H9 (cell line): ENCODE data around the gene LDLRAD4. TPM values are rescaled to one million over a fixed set of nuclear protein-coding genes. Genes with fewer than 3 reads are reported as not detected.

Experiments
- DNase-seq: peaks from one replicate; pipeline ENCODE4 v3.0.0-alpha.2; 2017
- H2AFZ ChIP-seq: one replicate; pipeline ENCODE4 v1.6.1; 2013; ENCODE audit warnings: mild to moderate bottlenecking, low read length, control low read depth, moderate library complexity
- H2AK5ac ChIP-seq: 2 replicates; pipeline ENCODE4 v1.6.1; 2013; ENCODE audit warnings: low read length, control low read depth, mixed read lengths; ENCODE audit not compliant: insufficient read length
- H2BK120ac ChIP-seq: one replicate; pipeline ENCODE4 v1.6.1; 2013; ENCODE audit warnings: low read depth, mild to moderate bottlenecking, low read length, control low read depth, inconsistent platforms; ENCODE audit not compliant: poor library complexity, severe bottlenecking
- H2BK12ac ChIP-seq: 2 replicates; pipeline ENCODE4 v1.6.1; 2013; ENCODE audit warnings: low read length, control low read depth, mixed read lengths, low read depth; ENCODE audit not compliant: insufficient read length
- H2BK15ac ChIP-seq: 2 replicates; pipeline ENCODE4 v1.6.1; 2013; ENCODE audit warnings: low read depth, low read length, control low read depth
- H2BK20ac ChIP-seq: one replicate; pipeline ENCODE4 v1.6.1; 2013; ENCODE audit warnings: low read depth, mild to moderate bottlenecking, low read length, control low read depth, inconsistent platforms; ENCODE audit not compliant: poor library complexity, severe bottlenecking
- H2BK5ac ChIP-seq: 2 replicates; pipeline ENCODE4 v1.6.1; 2013; ENCODE audit warnings: low read length, control low read depth, mixed read lengths; ENCODE audit not compliant: insufficient read length
- H3K14ac ChIP-seq: 2 replicates; pipeline ENCODE4 v1.6.1; 2013; ENCODE audit warnings: low read length, control low read depth; ENCODE audit not compliant: insufficient read depth
- H3K18ac ChIP-seq: 2 replicates; pipeline ENCODE4 v1.6.1; 2013; ENCODE audit warnings: low read depth, mild to moderate bottlenecking, mixed read lengths, low read length, control low read depth; ENCODE audit not compliant: insufficient read length
- H3K23ac ChIP-seq: 2 replicates; pipeline ENCODE4 v1.6.1; 2013; ENCODE audit warnings: low read length, control low read depth, mixed read lengths, low read depth; ENCODE audit not compliant: insufficient read length
- H3K23me2 ChIP-seq: 2 replicates; pipeline ENCODE4 v1.6.1; 2013; ENCODE audit warnings: low read depth, mild to moderate bottlenecking, mixed read lengths, low read length, control low read depth; ENCODE audit not compliant: insufficient read length, poor library complexity, severe bottlenecking
- H3K27ac ChIP-seq: 2 replicates; pipeline ENCODE4 v1.5.1; 2013; ENCODE audit warnings: low read length, control low read depth, mixed read lengths, low read depth; ENCODE audit not compliant: insufficient read length
- H3K27me3 ChIP-seq: 2 replicates; pipeline ENCODE4 v1.6.1; 2013; ENCODE audit warnings: low read length, control low read depth, inconsistent platforms; ENCODE audit not compliant: insufficient read depth
- H3K4ac ChIP-seq: 2 replicates; pipeline ENCODE4 v1.6.1; 2013; ENCODE audit warnings: low read depth, mild to moderate bottlenecking, control low read depth, inconsistent platforms, low read length, moderate library complexity
- H3K4me1 ChIP-seq: 2 replicates; pipeline ENCODE4 v1.6.1; 2013; ENCODE audit warnings: low read length, control low read depth, inconsistent platforms; ENCODE audit not compliant: insufficient read depth
- H3K4me2 ChIP-seq: 2 replicates; pipeline ENCODE4 v1.6.1; 2013; ENCODE audit warnings: low read length, control low read depth, mixed read lengths; ENCODE audit not compliant: insufficient read length, insufficient read depth
- H3K56ac ChIP-seq: 2 replicates; pipeline ENCODE4 v1.6.1; 2013; ENCODE audit warnings: low read depth, mild to moderate bottlenecking, mixed read lengths, low read length, control low read depth; ENCODE audit not compliant: insufficient read length
- H3K79me1 ChIP-seq: 2 replicates; pipeline ENCODE4 v1.6.1; 2013; ENCODE audit warnings: low read depth, mild to moderate bottlenecking, moderate library complexity, low read length, control low read depth, inconsistent platforms; ENCODE audit not compliant: insufficient read depth, poor library complexity, severe bottlenecking
- H3K79me2 ChIP-seq: 2 replicates; pipeline ENCODE4 v1.6.1; 2013; ENCODE audit warnings: low read length, control low read depth, inconsistent platforms; ENCODE audit not compliant: insufficient read depth
- H3K9ac ChIP-seq: 2 replicates; pipeline ENCODE4 v1.6.1; 2013; ENCODE audit warnings: low read length, control low read depth, mixed read lengths; ENCODE audit not compliant: insufficient read length; ENCODE audit errors: extremely low read depth
- H3K9me3 ChIP-seq: one replicate; pipeline ENCODE4 v1.6.1; 2013; ENCODE audit warnings: low read depth, low read length, inconsistent platforms; ENCODE audit not compliant: control insufficient read depth
- H3T11ph ChIP-seq: one replicate; pipeline ENCODE4 v1.6.1; 2013; ENCODE audit warnings: mild to moderate bottlenecking, low read length, control low read depth, inconsistent platforms
- H4K20me1 ChIP-seq: one replicate; pipeline ENCODE4 v1.6.1; 2013; ENCODE audit not compliant: control insufficient read depth, insufficient read length, insufficient read depth
- H4K5ac ChIP-seq: 2 replicates; pipeline ENCODE4 v1.6.1; 2013; ENCODE audit warnings: low read depth, mild to moderate bottlenecking, mixed read lengths, low read length, control low read depth; ENCODE audit not compliant: insufficient read length
- H4K8ac ChIP-seq: replicated peaks from 2 replicates; pipeline ENCODE4 v1.6.1; 2013; ENCODE audit warnings: low read length, control low read depth, mixed read lengths, low read depth; ENCODE audit not compliant: insufficient read length
- H4K91ac ChIP-seq: 2 replicates; pipeline ENCODE4 v1.6.1; 2013; ENCODE audit warnings: low read depth, mild to moderate bottlenecking, moderate library complexity, mixed read lengths, low read length, control low read depth; ENCODE audit not compliant: insufficient read length
- H3K27ac Mint-ChIP-seq, 3 experiments: 2 replicates in 2 of 3; 3 replicates in 1 of 3; pipeline ENCODE4 v1.8.0; 2020 to 2021; ENCODE audit warnings: mixed read lengths in 3 of 3, mild to moderate bottlenecking in 1 of 3, moderate library complexity in 1 of 3
- H3K27me3 Mint-ChIP-seq: 2 replicates; pipeline ENCODE4 v1.8.0; 2021; ENCODE audit warnings: low read depth, mild to moderate bottlenecking, moderate library complexity, mixed read lengths
- H3K36me3 Mint-ChIP-seq, 3 experiments: 2 replicates in 2 of 3; 3 replicates in 1 of 3; pipeline ENCODE4 v1.8.0; 2020 to 2021; ENCODE audit warnings: low read depth in 3 of 3, mixed read lengths in 3 of 3; ENCODE audit not compliant: insufficient read depth in 1 of 3
- H3K4me1 Mint-ChIP-seq, 2 experiments: 2 replicates each; pipeline ENCODE4 v1.8.0; 2020; ENCODE audit warnings: mixed read lengths in 2 of 2
- H3K4me3 Mint-ChIP-seq, 2 experiments: 2 replicates in 1 of 2; 3 replicates in 1 of 2; pipeline ENCODE4 v1.8.0; 2020 to 2021; ENCODE audit warnings: mild to moderate bottlenecking in 2 of 2, mixed read lengths in 2 of 2, moderate library complexity in 1 of 2
- H3K9me3 Mint-ChIP-seq, 2 experiments: 2 replicates in 1 of 2; 3 replicates in 1 of 2; pipeline ENCODE4 v1.8.0; 2020; ENCODE audit warnings: mild to moderate bottlenecking in 2 of 2, mixed read lengths in 2 of 2, moderate library complexity in 1 of 2
- CTCF ChIP-seq: fragments of 200-600 bp; sonication (generic); conservative IDR thresholded peaks from 3 replicates; pipeline ENCODE4 v1.8.0; 2021; ENCODE audit warnings: antibody characterized with exemption, mild to moderate bottlenecking
- WGBS: extraction: QIAGEN DNeasy Blood & Tissue Kit; methylation state at CpG from one replicate; pipeline ENCODE4 v1.1.7; 2013; ENCODE audit warnings: missing lambda C conversion rate, low lambda C conversion rate, mixed read lengths; ENCODE audit not compliant: insufficient read length; ENCODE audit errors: extremely low coverage; 5-methylcytosine and 5-hydroxymethylcytosine counted together
- total RNA-seq: library from RNA; stranded (reverse); gene quantifications from 2 replicates; pipeline ENCODE4 v1.2.1, GENCODE V29; 2021

Gene LDLRAD4
- total RNA-seq, 1 experiment from 2014 or later: 3.9 TPM

- Histone ChIP-seq H3K79me2 (no peaks in the 10 kb centered on the region), H3K4ac (no peak overlapping the region), H4K20me1 (no peaks in the 10 kb centered on the region), H3K4me1 (no peaks in the 10 kb centered on the region), H2AFZ (no peak overlapping the region), H2BK15ac (no peak overlapping the region), H2BK12ac (no peak overlapping the region), H3K14ac (no peak overlapping the region), H3K9me3 (no peaks in the 10 kb centered on the region), H3K4me2 (no peak overlapping the region), H2BK5ac (no peak overlapping the region), H2BK20ac (no peak overlapping the region), H4K5ac (no peak overlapping the region), H3K9ac (no peak overlapping the region), H4K91ac (no peak overlapping the region), H3K27ac (no peak overlapping the region), H3K27me3 (no peaks in the 10 kb centered on the region), H2BK120ac (no peak overlapping the region), H3K23ac (no peak overlapping the region), H3K23me2 (no peaks in the 10 kb centered on the region), H3K18ac (no peak overlapping the region), H3T11ph (no peak overlapping the region), H4K8ac (no peak overlapping the region), H2AK5ac (no peak overlapping the region), H3K79me1 (no peaks in the 10 kb centered on the region), H3K56ac (no peak overlapping the region)
- H3K27me3 Mint-ChIP-seq: no peaks in the 10 kb centered on the region; the same call in 1 of the 2 replicates
- peak overlapping the region in 1 of 3 experiments; percentile 78; a peak in 2 of 7 replicates for H3K27ac Mint-ChIP-seq
- no peak for TF ChIP-seq CTCF
- H3K4me1 Mint-ChIP-seq: peaks cover 15 to 17% of the 10 kb centered on the region in 2 experiments
- no peaks in the 10 kb centered on the region for H3K9me3 Mint-ChIP-seq
- H3K36me3 Mint-ChIP-seq: no peaks in the 10 kb centered on the region
- WGBS: no CpG with 5 or more reads among the region's 9 CpGs
- no peak overlapping the region for H3K4me3 Mint-ChIP-seq
- DNase-seq: no peak
Observed at GRCh38 chr18:13563390-13563805, 344.8 kb downstream of the LDLRAD4 start.
